IMR-90 (cell line): ENCODE results near the gene SIRPB1. TPM values are rescaled to one million over a fixed set of nuclear protein-coding genes. Genes with fewer than 3 reads are reported as not detected.
"Not testable (repeated sequence)": the region's sequence is repeated elsewhere in the genome, so short reads cannot be mapped to it uniquely, and the experiment has no call there.

ENCODE experiments used
- ATAC-seq: fragments of 200-7000 bp; cut with Tn5 transposase; 2 replicates; pipeline ENCODE4 v1.9.1; 2020; ENCODE audit warnings: low read depth, mild to moderate bottlenecking, moderate library complexity
- BruUV-seq: library from RNA; stranded (reverse); fragments of 400-500 nt; replicated peaks from 2 replicates; lab custom pipeline; 2021; lab: Mats Ljungman, UMichigan
- CTCF ChIA-PET: fragments of 300-600 bp; formaldehyde crosslinking; extraction: SDS; loops from one replicate; lab custom pipeline; 2021; ENCODE audit warnings: antibody characterized with exemption; lab: Yijun Ruan, JAX
- POLR2A ChIA-PET: fragments of 300-600 bp; sonication (Branson Sonifier 250); formaldehyde crosslinking; loops from one replicate; lab custom pipeline; 2022; ENCODE audit warnings: antibody characterized with exemption; ENCODE audit not compliant: unreplicated experiment; lab: Charles Lee
- DNase-seq: peaks from one replicate; pipeline ENCODE4 v3.0.0; 2013
- H2AFZ ChIP-seq: replicated peaks from 2 replicates; pipeline ENCODE3; 2013; ENCODE audit warnings: low read length, mild to moderate bottlenecking; ENCODE audit not compliant: poor library complexity
- H2AK5ac ChIP-seq: 2 replicates; pipeline ENCODE4 v1.6.1; 2013; ENCODE audit warnings: low read depth, low read length, inconsistent platforms
- H2AK9ac ChIP-seq: replicated peaks from 2 replicates; pipeline ENCODE3; 2013; ENCODE audit warnings: mild to moderate bottlenecking, low read depth, low read length, moderate library complexity; ENCODE audit not compliant: poor library complexity
- H2BK120ac ChIP-seq: 2 replicates; pipeline ENCODE4 v1.6.1; 2013; ENCODE audit warnings: low read depth, low read length, inconsistent platforms
- H2BK15ac ChIP-seq: 3 replicates; pipeline ENCODE4 v1.6.1; 2013; ENCODE audit warnings: low read depth, low read length, inconsistent platforms
- H2BK20ac ChIP-seq: 2 replicates; pipeline ENCODE4 v1.6.1; 2013; ENCODE audit warnings: low read depth, mild to moderate bottlenecking, inconsistent platforms, low read length, moderate library complexity
- H2BK5ac ChIP-seq: 2 replicates; pipeline ENCODE4 v1.6.1; 2013; ENCODE audit warnings: mild to moderate bottlenecking, low read depth, low read length, inconsistent platforms; ENCODE audit not compliant: poor library complexity, severe bottlenecking
- H3K14ac ChIP-seq: replicated peaks from 2 replicates; pipeline ENCODE4 v1.6.1; 2013; ENCODE audit warnings: low read depth, low read length, inconsistent platforms
- H3K18ac ChIP-seq: 2 replicates; pipeline ENCODE4 v1.6.1; 2013; ENCODE audit warnings: low read depth, low read length, control low read depth
- H3K23ac ChIP-seq: 2 replicates; pipeline ENCODE4 v1.6.1; 2013; ENCODE audit warnings: low read depth, low read length, inconsistent platforms
- H3K27ac ChIP-seq: 2 replicates; pipeline ENCODE4 v1.5.1; 2013; ENCODE audit warnings: mild to moderate bottlenecking, control low read depth, low read length; ENCODE audit not compliant: insufficient read depth
- H3K27me3 ChIP-seq: 2 replicates; pipeline ENCODE4 v1.6.1; 2013; ENCODE audit warnings: low read length; ENCODE audit not compliant: control insufficient read depth, insufficient read depth
- H3K36me3 ChIP-seq: 2 replicates; pipeline ENCODE4 v1.6.1; 2013; ENCODE audit warnings: low read length, mixed read lengths; ENCODE audit not compliant: control insufficient read depth, insufficient read depth
- H3K4ac ChIP-seq: 2 replicates; pipeline ENCODE4 v1.6.1; 2013; ENCODE audit warnings: low read depth, low read length, inconsistent platforms
- H3K4me1 ChIP-seq: 2 replicates; pipeline ENCODE4 v1.6.1; 2013; ENCODE audit warnings: low read length, mixed read lengths; ENCODE audit not compliant: control insufficient read depth, insufficient read depth
- H3K4me2 ChIP-seq: 2 replicates; pipeline ENCODE4 v1.6.1; 2013; ENCODE audit warnings: low read depth, mild to moderate bottlenecking, control low read depth, low read length, moderate library complexity
- H3K4me3 ChIP-seq: 2 replicates; pipeline ENCODE4 v1.5.1; 2013; ENCODE audit warnings: low read depth, mild to moderate bottlenecking, control low read depth, low read length, moderate library complexity; ENCODE audit not compliant: insufficient read depth
- H3K56ac ChIP-seq: 2 replicates; pipeline ENCODE4 v1.6.1; 2013; ENCODE audit warnings: low read length, inconsistent platforms; ENCODE audit not compliant: insufficient read depth; ENCODE audit errors: extremely low read depth
- H3K79me1 ChIP-seq, 2 experiments: 2 replicates each; pipeline ENCODE4 v1.6.1; 2013; ENCODE audit warnings: low read length in 2 of 2, inconsistent platforms in 1 of 2, low read depth in 1 of 2
- H3K9ac ChIP-seq: 2 replicates; pipeline ENCODE4 v1.6.1; 2013; ENCODE audit warnings: low read depth, low read length, control low read depth
- H3K9me1 ChIP-seq: 2 replicates; pipeline ENCODE4 v1.6.1; 2013; ENCODE audit warnings: low read length, inconsistent platforms; ENCODE audit not compliant: insufficient read depth
- H3K9me3 ChIP-seq: 2 replicates; pipeline ENCODE4 v1.6.1; 2013; ENCODE audit warnings: low read length; ENCODE audit not compliant: control insufficient read depth, insufficient read depth
- H4K20me1 ChIP-seq: 2 replicates; pipeline ENCODE4 v1.6.1; 2013; ENCODE audit warnings: low read length, inconsistent platforms; ENCODE audit not compliant: insufficient read depth
- H4K5ac ChIP-seq: 2 replicates; pipeline ENCODE4 v1.6.1; 2013; ENCODE audit warnings: mild to moderate bottlenecking, low read depth, low read length, control low read depth
- H4K8ac ChIP-seq, 2 experiments: 2 replicates each; pipeline ENCODE4 v1.6.1; 2013; ENCODE audit warnings: low read depth in 2 of 2, low read length in 2 of 2, control low read depth in 1 of 2, inconsistent platforms in 1 of 2
- H4K91ac ChIP-seq: 2 replicates; pipeline ENCODE4 v1.6.1; 2013; ENCODE audit warnings: low read depth, low read length, inconsistent platforms; ENCODE audit not compliant: insufficient read depth
- WGBS, 2 experiments: methylation state at CpG; one replicate each; pipeline versions ENCODE4 v1.1.5 to v1.1.7; 2013; ENCODE audit warnings: missing lambda C conversion rate in 2 of 2; ENCODE audit not compliant: insufficient read length in 1 of 2; ENCODE audit errors: extremely low coverage in 2 of 2; 5-methylcytosine and 5-hydroxymethylcytosine counted together
- dilution Hi-C: fragments of 300-500 bp; cut with HindIII; formaldehyde crosslinking; loops from one replicate; pipeline ENCODE4 v1.14.3; 2018; ENCODE audit warnings: low sequenced_read_pairs; ENCODE audit not compliant: unreplicated experiment
- in situ Hi-C: fragments of 300-500 bp; cut with MboI; formaldehyde crosslinking; loops from 3 replicates; pipeline ENCODE4 v1.14.3; 2019; ENCODE audit warnings: low sequenced_read_pairs, inconsistent platforms, mixed read lengths
- intact Hi-C: fragments of 100-400 bp; cut with micrococcal nuclease; formaldehyde crosslinking; loops from 2 replicates; pipeline ENCODE4 v1.10.0; 2022
- polyA plus RNA-seq, 3 experiments: library from polyadenylated mRNA; depleted of rRNA; stranded (reverse); fragments of >200 nt; gene quantifications; 2 replicates each; pipeline ENCODE4 v1.2.3, GENCODE V29; 2012; ENCODE audit warnings: low replicate concordance in 1 of 3
- total RNA-seq: library from RNA; depleted of rRNA; stranded (reverse); fragments of >200 nt; gene quantifications from 2 replicates; pipeline ENCODE4 v1.2.3, GENCODE V29; 2012

The SIRPB1 gene
- total and polyA plus RNA-seq, 2 of the 4 experiments (the other 2 are of a cell fraction), result 0.90 to 1.6 TPM

- CTCF ChIA-PET, H2AFZ ChIP-seq, H3K14ac ChIP-seq, H3K9me3 ChIP-seq, H3K56ac ChIP-seq, H2AK5ac ChIP-seq, H3K4me1 ChIP-seq, H3K4me2 ChIP-seq, H3K23ac ChIP-seq, H2BK15ac ChIP-seq, H4K91ac ChIP-seq, H3K27ac ChIP-seq, H2AK9ac ChIP-seq, H3K9me1 ChIP-seq, H4K5ac ChIP-seq, BruUV-seq, H2BK120ac ChIP-seq, in situ Hi-C loops, H3K4ac ChIP-seq, POLR2A ChIA-PET, H3K79me1 ChIP-seq, H4K20me1 ChIP-seq, H3K18ac ChIP-seq, intact Hi-C loops, DNase-seq, H4K8ac ChIP-seq, H2BK5ac ChIP-seq, H3K36me3 ChIP-seq, dilution Hi-C loops, H2BK20ac ChIP-seq, H3K9ac ChIP-seq, H3K27me3 ChIP-seq, H3K4me3 ChIP-seq, ATAC-seq: not testable (repeated sequence)
- no CpG with 5 or more reads among the region's 1 CpG for WGBS, 2 experiments
Measured at GRCh38 chr20:1576003-1576402, 43.8 kb downstream of the SIRPB1 start.

GRCh38 chr20:1571583-1571982, 48.2 kb downstream of the SIRPB1 start:
- in situ Hi-C loops, result not testable (repeated sequence)

More at GRCh38 chr20:1571583-1571982, 48.2 kb downstream of the SIRPB1 start:
- H3K9me1 ChIP-seq, H3K4me2 ChIP-seq, H4K91ac ChIP-seq, H2AK5ac ChIP-seq, POLR2A ChIA-PET, H2BK5ac ChIP-seq, H2AK9ac ChIP-seq, H3K4me1 ChIP-seq, H3K9ac ChIP-seq, H2BK120ac ChIP-seq, H3K18ac ChIP-seq, H3K79me1 ChIP-seq, H3K9me3 ChIP-seq, DNase-seq, ATAC-seq, H3K4me3 ChIP-seq, H3K36me3 ChIP-seq, H2AFZ ChIP-seq, intact Hi-C loops, H3K23ac ChIP-seq, CTCF ChIA-PET, H3K27ac ChIP-seq, H2BK15ac ChIP-seq, H3K56ac ChIP-seq, H4K8ac ChIP-seq, H4K20me1 ChIP-seq, dilution Hi-C loops, H3K4ac ChIP-seq, H2BK20ac ChIP-seq, H3K27me3 ChIP-seq, BruUV-seq, H3K14ac ChIP-seq, H4K5ac ChIP-seq: not testable (repeated sequence)
- WGBS, 2 experiments, result 78% methylated on average over 1 of the region's 8 CpGs; no CpG with 5 or more reads in 1 of the 2 experiments
